GM19035 (cell line): ENCODE data around the gene ANGPT4.
"Not testable (repeated sequence)": the region's sequence is repeated elsewhere in the genome, so short reads cannot be mapped to it uniquely, and the experiment has no call there.

Experiments
- ATAC-seq: cut with Tn5 transposase; IDR thresholded peaks from one replicate; pipeline ENCODE4 v1.9.1; 2021; ENCODE audit not compliant: unreplicated experiment

The ANGPT4 gene

GRCh38 chr20:877814-878213, 38.3 kb downstream of the ANGPT4 start:
- ATAC-seq: no peak

GRCh38 chr20:875115-875514, 41.0 kb downstream of the ANGPT4 start:
- no peak for ATAC-seq

- no peak for ATAC-seq
These were observed 42.1 kb downstream of the ANGPT4 start for GRCh38 chr20:873875-874607.

GRCh38 chr20:872855-873520, 43.1 kb downstream of the ANGPT4 start:
- ATAC-seq: no peak

GRCh38 chr20:871948-872347, 44.2 kb downstream of the ANGPT4 start:
- ATAC-seq: no peak

GRCh38 chr20:871436-871835, 44.7 kb downstream of the ANGPT4 start:
- ATAC-seq: no peak

- ATAC-seq: no peak
These were observed 45.4 kb downstream of the ANGPT4 start for GRCh38 chr20:870758-871157.

- no peak for ATAC-seq
These were observed 46.5 kb downstream of the ANGPT4 start for GRCh38 chr20:869606-870005.

GRCh38 chr20:868279-868678, 47.9 kb downstream of the ANGPT4 start:
- no peak for ATAC-seq

GRCh38 chr20:865440-865839, 50.7 kb downstream of the ANGPT4 start:
- ATAC-seq: no peak

- ATAC-seq: no peak
These were observed 55.2 kb downstream of the ANGPT4 start for GRCh38 chr20:860891-861290.

GRCh38 chr20:859751-860231, 56.3 kb downstream of the ANGPT4 start:
- no peak for ATAC-seq

GRCh38 chr20:858011-858410, 58.1 kb downstream of the ANGPT4 start:
- no peak for ATAC-seq

GRCh38 chr20:856361-856775, 59.8 kb downstream of the ANGPT4 start:
- no peak for ATAC-seq

- no peak for ATAC-seq
These were observed 60.4 kb downstream of the ANGPT4 start for GRCh38 chr20:855466-856360.

- no peak for ATAC-seq
These were observed 61.5 kb downstream of the ANGPT4 start for GRCh38 chr20:854601-855000.

GRCh38 chr20:853406-853996, 62.6 kb downstream of the ANGPT4 start:
- ATAC-seq: no peak

GRCh38 chr20:848731-849130, 67.4 kb downstream of the ANGPT4 start:
- ATAC-seq: not testable (repeated sequence)

GRCh38 chr20:848193-848592, 67.9 kb downstream of the ANGPT4 start:
- ATAC-seq: no peak

- ATAC-seq: peak; percentile 46
These were observed 69.2 kb downstream of the ANGPT4 start for GRCh38 chr20:846894-847278.
